ENCODE results near the gene ROPN1.
"Not testable (repeated sequence)": the region's sequence is repeated elsewhere in the genome, so short reads cannot be mapped to it uniquely, and the experiment has no call there.

ROPN1 gene

GRCh38 chr3:124001366-124001765 is 9.4 kb upstream of the ROPN1 start:
- in situ Hi-C loops (cut with MboI; ENCODE audit: low sequenced_read_pairs) = not testable (repeated sequence)

GRCh38 chr3:123997543-123997942 is 5.6 kb upstream of the ROPN1 start:
- in situ Hi-C loops (cut with MboI; ENCODE audit: low sequenced_read_pairs) = no loop called here

GRCh38 chr3:123993818-123994217 is 1.9 kb upstream of the ROPN1 start:
- in situ Hi-C loops (cut with MboI; ENCODE audit: low sequenced_read_pairs) = no loop called here

- in situ Hi-C loops (cut with MboI; ENCODE audit: low sequenced_read_pairs) = no loop called here
Observed at GRCh38 chr3:123986427-123986826, 5.5 kb downstream of the ROPN1 start.

- in situ Hi-C loops (cut with MboI; ENCODE audit: low sequenced_read_pairs) = no loop called here
Observed at GRCh38 chr3:123984957-123985356, 7.0 kb downstream of the ROPN1 start.

GRCh38 chr3:123984350-123984749 is 7.6 kb downstream of the ROPN1 start:
- in situ Hi-C loops (cut with MboI; ENCODE audit: low sequenced_read_pairs) = no loop called here

- in situ Hi-C loops (cut with MboI; ENCODE audit: low sequenced_read_pairs) = not testable (repeated sequence)
Observed at GRCh38 chr3:123981317-123981716, 10.6 kb downstream of the ROPN1 start.

- in situ Hi-C loops (cut with MboI; ENCODE audit: low sequenced_read_pairs) = no loop called here
Observed at GRCh38 chr3:123980539-123980938, 11.4 kb downstream of the ROPN1 start.

GRCh38 chr3:123979525-123980501 is 12.1 kb downstream of the ROPN1 start:
- in situ Hi-C loops (cut with MboI; ENCODE audit: low sequenced_read_pairs) = not testable (repeated sequence)

- in situ Hi-C loops (cut with MboI; ENCODE audit: low sequenced_read_pairs) = not testable (repeated sequence)
Observed at GRCh38 chr3:123976904-123977303, 15.0 kb downstream of the ROPN1 start.

- in situ Hi-C loops (cut with MboI; ENCODE audit: low sequenced_read_pairs) = not testable (repeated sequence)
Observed at GRCh38 chr3:123976181-123976898, 15.6 kb downstream of the ROPN1 start.

GRCh38 chr3:123975030-123975429 is 16.9 kb downstream of the ROPN1 start:
- in situ Hi-C loops (cut with MboI; ENCODE audit: low sequenced_read_pairs) = not testable (repeated sequence)

GRCh38 chr3:123971406-123971805 is 20.5 kb downstream of the ROPN1 start:
- in situ Hi-C loops (cut with MboI; ENCODE audit: low sequenced_read_pairs) = no loop called here

- in situ Hi-C loops (cut with MboI; ENCODE audit: low sequenced_read_pairs) = not testable (repeated sequence)
Observed at GRCh38 chr3:123967260-123967659, 24.7 kb downstream of the ROPN1 start.

GRCh38 chr3:123966799-123967198 is 25.1 kb downstream of the ROPN1 start:
- in situ Hi-C loops (cut with MboI; ENCODE audit: low sequenced_read_pairs) = not testable (repeated sequence)

- in situ Hi-C loops (cut with MboI; ENCODE audit: low sequenced_read_pairs) = not testable (repeated sequence)
Observed at GRCh38 chr3:123964793-123965192, 27.1 kb downstream of the ROPN1 start.

GRCh38 chr3:123961508-123961856 is 30.4 kb downstream of the ROPN1 start:
- in situ Hi-C loops (cut with MboI; ENCODE audit: low sequenced_read_pairs) = no loop called here

GRCh38 chr3:123960781-123961507 is 31.0 kb downstream of the ROPN1 start, which contains the start of gene CCDC14:
TSS of gene CCDC14 (minus strand) at chr3:123961229. CDS start at chr3:123961173, 56 bp downstream.
- in situ Hi-C loops (cut with MboI; ENCODE audit: low sequenced_read_pairs) = no loop called here

GRCh38 chr3:123953735-123954134 is 38.2 kb downstream of the ROPN1 start:
- in situ Hi-C loops (cut with MboI; ENCODE audit: low sequenced_read_pairs) = no loop called here

- in situ Hi-C loops (cut with MboI; ENCODE audit: low sequenced_read_pairs) = no loop called here
Observed at GRCh38 chr3:123952844-123953520, 38.9 kb downstream of the ROPN1 start.

Measured in HL-60/S4 (cell line).